HCT116 (cell line): ENCODE results near the gene TENM3. TPM values are rescaled to one million over a fixed set of nuclear protein-coding genes. Genes with fewer than 3 reads are reported as not detected.

Experiments used
- ATAC-seq: fragments of 200-7000 bp; cut with Tn5 transposase; 2 replicates; pipeline ENCODE4 v1.9.1; 2020; ENCODE audit warnings: mild to moderate bottlenecking, moderate library complexity
- BruUV-seq: library from RNA; stranded (reverse); fragments of 400-500 nt; replicated peaks from 2 replicates; lab custom pipeline; 2021; lab: Mats Ljungman, UMichigan
- CTCF ChIA-PET: fragments of 300-600 bp; sonication (Branson Sonifier 250); formaldehyde crosslinking; loops from one replicate; lab custom pipeline; 2021; ENCODE audit warnings: antibody characterized with exemption; lab: Charles Lee
- POLR2A ChIA-PET: fragments of 300-600, 350-600 bp; sonication (Branson Sonifier 250); formaldehyde crosslinking; loops from one replicate; lab custom pipeline; 2021; ENCODE audit warnings: antibody characterized with exemption; lab: Charles Lee
- RAD21 ChIA-PET, 2 experiments: fragments of 300-600 bp; sonication (Branson Sonifier 250); formaldehyde crosslinking; loops; one replicate each; lab custom pipeline; 2023; ENCODE audit warnings: low total read pairs in 2 of 2; ENCODE audit not compliant: uncharacterized antibody in 2 of 2, unreplicated experiment in 2 of 2, low non-redundant PET in 1 of 2; lab: Charles Lee
- DNase-seq: peaks from one replicate; pipeline ENCODE4 v3.0.0-alpha.2; 2010; ENCODE audit warnings: low read depth, low spot score
- H2AFZ ChIP-seq: fragments of 200-600 bp; shearing (Covaris generic), sonication (generic); 2 replicates; pipeline ENCODE4 v1.6.1; 2017; ENCODE audit warnings: low read depth, mixed run types, mixed read lengths, antibody characterized with exemption, low read length; ENCODE audit not compliant: poor library complexity, severe bottlenecking
- H3K27ac ChIP-seq: 2 replicates; pipeline ENCODE4 v1.5.1; 2012; ENCODE audit warnings: low read depth, low read length
- H3K27me3 ChIP-seq: fragments of 200-600 bp; sonication (generic); 2 replicates; pipeline ENCODE4 v1.6.1; 2016; ENCODE audit warnings: mixed run types, low read length, mixed read lengths; ENCODE audit not compliant: insufficient read depth
- H3K36me3 ChIP-seq, 2 experiments: fragments of 200-500 bp in 1 of 2; fragments of 200-600 bp in 1 of 2; sonication (Bioruptor generic) in 1 of 2; sonication (generic) in 1 of 2; 2 replicates each; pipeline versions ENCODE4 v1.5.1 to v1.6.1; 2014 to 2016; ENCODE audit warnings: low read length in 2 of 2, inconsistent platforms in 1 of 2, mixed read lengths in 1 of 2, mixed run types in 1 of 2; ENCODE audit not compliant: insufficient read depth in 2 of 2, control insufficient read depth in 1 of 2
- H3K4me1 ChIP-seq, 2 experiments: fragments of 200-600 bp in 1 of 2; sonication (generic) in 1 of 2; 2 replicates each; pipeline versions ENCODE4 v1.5.1 to v1.6.1; 2012 to 2017; ENCODE audit warnings: low read length in 2 of 2, inconsistent platforms in 1 of 2, mild to moderate bottlenecking in 1 of 2, mixed read lengths in 1 of 2, mixed run types in 1 of 2, moderate library complexity in 1 of 2; ENCODE audit not compliant: insufficient read depth in 2 of 2, control insufficient read depth in 1 of 2
- H3K4me2 ChIP-seq: fragments of 200-600 bp; sonication (generic); 2 replicates; pipeline ENCODE4 v1.6.1; 2017; ENCODE audit warnings: mixed run types, low read length, mixed read lengths
- H3K4me3 ChIP-seq, 2 experiments: fragments of 200-600 bp in 1 of 2; sonication (generic) in 1 of 2; replicated peaks in 1 of 2; 2 replicates each; pipeline ENCODE4 v1.5.1; 2011 to 2016; ENCODE audit warnings: low read length in 2 of 2, control low read depth in 1 of 2, low read depth in 1 of 2, mild to moderate bottlenecking in 1 of 2, mixed read lengths in 1 of 2, mixed run types in 1 of 2
- H3K79me2 ChIP-seq: fragments of 200-600 bp; sonication (generic); 2 replicates; pipeline ENCODE4 v1.6.1; 2017; ENCODE audit warnings: mild to moderate bottlenecking, mixed run types, low read length, moderate library complexity, mixed read lengths; ENCODE audit not compliant: insufficient read depth
- H3K9ac ChIP-seq: fragments of 200-600 bp; sonication (generic); 2 replicates; pipeline ENCODE4 v1.6.1; 2016; ENCODE audit warnings: low read length, mixed read lengths
- H3K9me2 ChIP-seq: fragments of 200-600 bp; sonication (generic), shearing (Covaris generic); 2 replicates; pipeline ENCODE4 v1.6.1; 2017; ENCODE audit warnings: mixed run types, mild to moderate bottlenecking, moderate library complexity; ENCODE audit not compliant: insufficient read depth
- H3K9me3 ChIP-seq, 2 experiments: fragments of 200-500 bp in 1 of 2; fragments of 200-600 bp in 1 of 2; sonication (Bioruptor generic) in 1 of 2; sonication (generic) in 1 of 2; 2 replicates each; pipeline ENCODE4 v1.6.1; 2014 to 2017; ENCODE audit warnings: low read length in 2 of 2, mixed read lengths in 2 of 2, inconsistent platforms in 1 of 2, low read depth in 1 of 2, mild to moderate bottlenecking in 1 of 2, mixed run types in 1 of 2, moderate library complexity in 1 of 2; ENCODE audit not compliant: control insufficient read depth in 1 of 2, insufficient read depth in 1 of 2
- H4K20me1 ChIP-seq: fragments of 200-600 bp; sonication (generic), shearing (Covaris generic); 2 replicates; pipeline ENCODE4 v1.6.1; 2017; ENCODE audit warnings: mixed run types, mild to moderate bottlenecking, moderate library complexity; ENCODE audit not compliant: insufficient read depth
- CBX3 ChIP-seq: IDR thresholded peaks from 2 replicates; pipeline ENCODE4 v1.6.1; 2012; ENCODE audit warnings: low read depth
- CEBPB ChIP-seq: IDR thresholded peaks from 2 replicates; pipeline ENCODE4 v1.6.1; 2012; ENCODE audit warnings: low read depth
- FOSL1 ChIP-seq: IDR thresholded peaks from 2 replicates; pipeline ENCODE4 v1.6.1; 2012; ENCODE audit warnings: low read depth
- POLR2AphosphoS5 ChIP-seq: IDR thresholded peaks from 2 replicates; pipeline ENCODE4 v1.6.1; 2011; ENCODE audit warnings: mild to moderate bottlenecking, low read depth, low read length, moderate library complexity
- RAD21 ChIP-seq: IDR thresholded peaks from 2 replicates; pipeline ENCODE4 v1.6.1; 2012; ENCODE audit warnings: low read depth, mild to moderate bottlenecking
- SRF ChIP-seq: IDR thresholded peaks from 2 replicates; pipeline ENCODE4 v1.6.1; 2012; ENCODE audit warnings: low read depth
- YY1 ChIP-seq: IDR thresholded peaks from 2 replicates; pipeline ENCODE4 v1.6.1; 2011; ENCODE audit warnings: low read length, low read depth, moderate library complexity, mild to moderate bottlenecking; ENCODE audit not compliant: insufficient replicate concordance; ENCODE audit errors: extremely low read depth
- intact Hi-C: fragments of 100-400 bp; cut with micrococcal nuclease; formaldehyde crosslinking; loops from 2 replicates; pipeline ENCODE4 v1.10.0; 2022
- total RNA-seq: library from RNA; stranded (reverse); gene quantifications from one replicate; pipeline ENCODE4 v1.2.1, GENCODE V29; 2021; ENCODE audit not compliant: unreplicated experiment
- TF ChIP-seq, protein P1 (sequence below): IDR thresholded peaks from 2 replicates; pipeline ENCODE4 v1.6.1; 2012

Gene TENM3
- total RNA-seq, 1 experiment from 2014 or later: 0.54 TPM

- no peak overlapping the region for H3K4me3 ChIP-seq
- TF ChIP-seq RAD21 (no peak), CBX3 (no peak), POLR2AphosphoS5 (no peak), SRF (no peak), YY1 (no peak), FOSL1 (no peak)
- TF ChIP-seq, protein P1, sequence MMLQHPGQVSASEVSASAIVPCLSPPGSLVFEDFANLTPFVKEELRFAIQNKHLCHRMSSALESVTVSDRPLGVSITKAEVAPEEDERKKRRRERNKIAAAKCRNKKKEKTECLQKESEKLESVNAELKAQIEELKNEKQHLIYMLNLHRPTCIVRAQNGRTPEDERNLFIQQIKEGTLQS: no peak
- H3K9me2 ChIP-seq: no peaks in the 10 kb centered on the region
- DNase-seq (no peak), ATAC-seq (no peak)
- H3K27ac ChIP-seq: no peak overlapping the region
- no peaks in the 10 kb centered on the region for H3K9me3 ChIP-seq
- ChIA-PET RAD21 (no interaction called here), CTCF (no interaction called here), POLR2A (no interaction called here)
- H3K4me2 ChIP-seq: no peak overlapping the region
- H3K27me3 ChIP-seq: peaks cover 54% of the 10 kb centered on the region
- no peaks in the 10 kb centered on the region for H3K36me3 ChIP-seq
- no peak overlapping the region for H2AFZ ChIP-seq
- H3K79me2 ChIP-seq: no peaks in the 10 kb centered on the region
- no peaks in the 10 kb centered on the region for H3K4me1 ChIP-seq
- no peaks in the 10 kb centered on the region for H4K20me1 ChIP-seq
- H3K9ac ChIP-seq: no peak overlapping the region
- intact Hi-C loops: no loop called here
- BruUV-seq: no TSS peak
Observed at GRCh38 chr4:182549356-182549755, 306.2 kb downstream of the TENM3 start.

GRCh38 chr4:182552948-182553347, 309.7 kb downstream of the TENM3 start:
- Histone ChIP-seq H3K4me2 (no peak overlapping the region), H3K27ac (no peak overlapping the region), H3K79me2 (no peaks in the 10 kb centered on the region), H3K27me3 (peaks cover 56% of the 10 kb centered on the region), H3K36me3 (no peaks in the 10 kb centered on the region), H3K4me3 (no peak overlapping the region), H3K9ac (no peak overlapping the region), H4K20me1 (no peaks in the 10 kb centered on the region), H3K9me3 (no peaks in the 10 kb centered on the region), H2AFZ (no peak overlapping the region), H3K4me1 (no peaks in the 10 kb centered on the region), H3K9me2 (no peaks in the 10 kb centered on the region)
- POLR2A ChIA-PET: no interaction called here
- DNase-seq (no peak), ATAC-seq (no peak)
- intact Hi-C loops: no loop called here
- no peak for TF ChIP-seq CEBPB
- TF ChIP-seq, protein P1: no peak
- CTCF ChIA-PET: no interaction called here
- BruUV-seq: no TSS peak
- RAD21 ChIA-PET: no interaction called here
